Measurements from ENCODE around the gene LRBA.
"Not testable (repeated sequence)": the region's sequence is repeated elsewhere in the genome, so short reads cannot be mapped to it uniquely, and the experiment has no call there.

Gene LRBA

DNA sequence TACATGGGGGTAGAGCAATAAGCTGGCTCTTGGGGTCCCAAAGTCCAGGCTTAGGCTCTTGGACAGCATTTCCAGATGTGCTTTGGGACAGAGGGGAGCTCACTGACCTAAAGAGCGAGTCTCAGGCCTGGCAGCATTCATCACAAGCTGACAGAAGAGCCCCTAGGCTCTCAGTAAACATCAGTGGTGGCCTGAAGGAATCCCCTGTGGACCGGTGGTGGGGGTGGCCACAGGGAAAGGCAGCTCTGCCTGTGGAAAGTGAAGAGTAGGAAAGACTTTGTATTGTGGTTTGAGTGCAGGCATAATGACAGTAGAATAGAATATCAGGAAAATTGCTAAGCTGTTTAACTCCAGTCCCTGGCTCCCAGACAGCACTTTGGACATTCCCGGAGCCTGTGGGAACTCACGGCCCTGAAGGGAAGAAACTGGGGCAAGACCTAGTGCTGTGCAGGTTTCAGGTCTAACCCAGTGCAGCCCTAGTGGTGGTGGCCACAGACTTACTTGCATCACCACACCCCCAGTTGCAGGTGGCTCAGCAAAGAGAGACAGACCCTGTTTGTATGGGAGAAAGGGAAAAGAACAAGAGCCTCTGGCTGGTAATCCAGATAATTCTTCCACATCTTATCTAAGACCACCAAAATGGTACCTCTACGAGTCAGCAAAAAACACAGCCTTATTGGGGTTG is 291.2 kb downstream of the LRBA start:
- no peak for DNase-seq

GRCh38 chr4:150722908-150723362 is 292.1 kb downstream of the LRBA start:
- DNase-seq: peak; percentile 58

- DNase-seq: no peak
Measured at GRCh38 chr4:150720973-150721518, 294.0 kb downstream of the LRBA start.

- no peak for DNase-seq
Measured at GRCh38 chr4:150717952-150718351, 297.1 kb downstream of the LRBA start.

- no peak for DNase-seq
Measured at GRCh38 chr4:150714462-150715438, 300.3 kb downstream of the LRBA start.

DNA sequence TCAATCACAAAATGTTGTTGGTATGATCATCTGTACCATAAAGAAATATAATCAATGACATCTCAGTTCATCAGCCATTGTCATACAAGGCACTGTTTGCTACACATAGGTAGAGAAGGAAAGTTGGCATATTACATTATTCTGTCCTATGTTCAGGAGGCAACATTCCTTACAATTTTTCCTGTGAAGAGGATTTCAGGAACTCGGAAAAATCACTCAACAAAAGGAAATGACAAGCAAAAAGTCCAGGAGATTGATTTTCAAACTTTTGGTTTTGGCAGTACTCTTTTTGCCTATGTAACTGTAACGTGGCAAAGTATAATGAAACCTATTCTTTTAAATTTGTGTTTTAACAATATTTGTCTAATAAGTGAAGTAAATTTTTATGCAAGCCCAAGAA is 301.8 kb downstream of the LRBA start:
- DNase-seq: no peak

DNA sequence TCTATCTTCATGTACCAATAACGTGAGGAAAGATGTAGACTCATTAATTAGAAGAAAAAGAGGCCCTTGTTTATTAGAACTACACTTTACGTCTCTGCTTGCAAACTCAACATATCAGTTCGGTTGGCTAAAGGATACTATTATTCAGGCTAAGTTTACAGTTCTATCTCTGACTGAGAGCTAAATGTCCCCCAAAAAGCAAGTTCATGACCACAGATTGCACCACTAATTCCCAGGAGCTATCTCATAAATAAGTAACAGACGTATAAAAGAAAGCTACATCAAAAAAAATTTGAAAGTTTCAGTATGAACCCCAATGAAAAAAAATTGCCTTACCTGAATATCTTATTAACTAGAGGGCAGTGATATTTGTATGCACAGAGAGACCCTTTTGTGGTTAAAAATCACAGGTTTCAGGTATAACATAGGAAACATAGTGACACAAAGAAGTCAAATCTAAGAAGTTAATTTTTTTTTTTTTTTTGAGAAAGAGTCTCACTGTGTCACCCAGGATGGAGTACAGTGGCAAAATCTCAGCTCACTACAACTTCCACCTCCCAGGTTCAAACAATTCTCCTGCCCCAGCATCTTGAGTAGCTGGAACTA is 304.2 kb downstream of the LRBA start:
- no peak for DNase-seq

- no peak for DNase-seq
Measured at GRCh38 chr4:150708004-150708403, 307.1 kb downstream of the LRBA start.

- DNase-seq: no peak
Measured at GRCh38 chr4:150699599-150699998, 315.5 kb downstream of the LRBA start.

DNA sequence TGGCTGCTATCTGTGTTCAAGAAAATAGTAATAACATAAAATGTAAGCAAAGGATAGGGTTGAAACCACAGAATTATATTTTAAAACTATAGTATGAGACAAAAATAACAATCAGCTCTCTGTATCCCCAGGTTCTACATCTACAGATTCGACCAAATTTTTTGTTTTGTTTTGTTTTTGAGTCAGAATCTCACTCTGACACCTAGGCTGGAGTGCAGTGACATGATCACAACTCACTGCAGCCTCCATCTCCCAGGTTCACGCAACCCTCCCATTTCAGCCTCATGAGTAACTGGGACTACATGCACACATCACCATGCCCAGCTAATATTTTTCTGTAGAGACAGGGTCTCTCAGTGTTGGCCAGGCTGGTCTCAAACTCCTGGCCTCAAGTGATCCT is 319.9 kb downstream of the LRBA start:
- no peak for DNase-seq

GRCh38 chr4:150694438-150694837 is 320.6 kb downstream of the LRBA start:
- no peak for DNase-seq

DNA sequence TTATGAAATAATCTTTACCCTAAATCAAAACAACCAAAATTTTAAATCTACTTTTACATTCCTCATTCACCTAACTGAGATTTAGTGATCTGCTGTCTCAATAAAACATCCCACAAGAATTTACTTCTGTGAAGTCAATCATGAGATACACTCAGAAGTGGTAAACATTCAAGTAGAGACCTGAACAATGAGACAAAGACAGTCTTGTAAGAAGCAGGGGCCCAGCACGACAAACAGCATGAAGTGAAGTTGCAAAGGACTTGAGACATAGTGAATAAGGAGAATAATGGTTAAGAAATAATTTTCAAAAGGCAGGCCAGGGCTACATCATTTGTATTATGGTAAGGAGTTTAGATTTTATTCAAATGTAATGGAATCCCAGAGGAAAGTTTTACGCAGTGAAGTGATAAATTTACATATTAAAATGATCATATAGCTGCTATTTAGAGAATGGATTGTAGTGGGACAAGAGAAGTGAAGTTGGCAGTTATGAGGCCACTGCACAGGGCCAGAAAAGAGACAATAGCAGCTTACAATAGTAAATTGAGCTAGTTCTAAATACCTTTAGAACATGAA is 331.2 kb downstream of the LRBA start:
- DNase-seq: no peak

- DNase-seq: no peak
Measured at GRCh38 chr4:150682126-150682525, 333.0 kb downstream of the LRBA start.

GRCh38 chr4:150681063-150681462 is 334.0 kb downstream of the LRBA start:
- DNase-seq: no peak

- DNase-seq: no peak
Measured at GRCh38 chr4:150680651-150681050, 334.4 kb downstream of the LRBA start.

GRCh38 chr4:150679765-150680343 is 335.2 kb downstream of the LRBA start:
- DNase-seq: no peak

- no peak for DNase-seq
Measured at GRCh38 chr4:150679018-150679764, 335.9 kb downstream of the LRBA start.

- peak; percentile 43 for DNase-seq
Measured at GRCh38 chr4:150673793-150674192, 341.3 kb downstream of the LRBA start.

DNA sequence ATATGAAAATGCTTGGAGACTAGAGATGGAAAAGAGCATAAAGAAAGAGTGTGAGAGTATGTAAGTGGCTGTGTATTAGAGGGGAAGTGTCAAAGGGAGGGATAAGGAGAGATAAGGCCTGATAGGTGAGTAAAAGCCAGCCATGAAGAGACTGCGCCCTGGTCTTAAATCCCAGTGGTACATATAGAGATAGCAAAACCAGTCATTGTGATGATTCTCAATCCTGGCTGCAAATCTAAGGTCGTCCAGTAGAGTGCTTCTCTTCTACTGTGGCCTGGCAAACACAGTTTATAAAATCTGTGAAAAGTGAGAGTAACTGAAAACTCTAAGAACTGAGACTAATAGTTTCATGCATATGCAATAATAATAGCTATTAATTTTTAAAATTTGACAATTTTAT is 346.3 kb downstream of the LRBA start:
- no peak for DNase-seq

- DNase-seq: no peak
Measured at GRCh38 chr4:150664935-150665334, 350.1 kb downstream of the LRBA start.

DNA sequence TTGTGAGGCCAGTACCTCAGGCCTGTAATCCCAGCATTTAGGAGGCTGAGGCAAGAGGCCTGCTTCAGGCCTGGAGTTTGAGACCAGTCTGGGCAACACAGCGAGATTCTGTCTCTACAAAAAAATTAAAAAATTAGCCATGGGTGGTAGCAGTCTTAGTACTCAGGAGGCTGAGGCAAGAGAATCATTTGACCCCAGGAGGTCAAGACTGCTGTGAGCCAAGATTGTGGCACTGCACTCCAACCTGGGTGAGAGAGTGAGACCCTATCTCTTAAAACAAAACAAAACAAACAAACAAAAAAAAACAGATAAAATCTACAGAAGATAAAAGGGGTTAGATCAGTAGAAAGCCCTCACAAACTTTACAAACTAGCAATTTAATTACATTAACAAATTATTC is 352.4 kb downstream of the LRBA start:
- DNase-seq: no peak

- DNase-seq: not testable (repeated sequence)
Measured at GRCh38 chr4:150661551-150661950, 353.5 kb downstream of the LRBA start.
